MM.1S (cell line): ENCODE results near the gene ST7.

Experiments used
- CTCF ChIP-seq: fragments of 300-600 bp; sonication (generic); IDR thresholded peaks from 2 replicates; pipeline ENCODE4 v1.5.1; 2016; ENCODE audit warnings: antibody characterized with exemption, low read length, mixed read lengths
- EZH2 ChIP-seq: fragments of 300-600 bp; sonication (generic); optimal IDR thresholded peaks from 2 replicates; pipeline ENCODE3; 2017; ENCODE audit warnings: low read depth, mild to moderate bottlenecking, antibody characterized with exemption, low read length, mixed read lengths

DNA sequence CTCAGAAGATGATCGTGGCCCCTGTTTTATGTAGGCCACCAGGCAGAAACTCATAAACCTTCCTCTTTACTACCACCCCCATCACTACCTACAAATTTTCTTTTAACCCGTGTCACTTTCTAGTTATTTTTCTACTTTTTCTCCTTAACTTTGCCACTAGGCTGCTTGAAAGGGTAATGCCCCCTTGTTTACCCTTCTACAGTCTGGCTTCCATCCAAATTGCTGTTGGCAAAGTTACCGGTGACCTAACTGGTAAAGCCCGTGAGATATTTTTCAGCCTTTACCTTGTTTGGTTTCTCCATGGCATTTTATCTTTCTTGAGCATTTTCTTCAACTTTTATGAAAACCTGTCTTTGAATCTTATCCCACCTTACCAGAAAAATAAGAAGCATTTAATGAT lies 216.6 kb downstream of the ST7 start:
- TF ChIP-seq CTCF: no peak
- TF ChIP-seq EZH2: no peak
